Frontal cortex (tissue), 4 donors: ENCODE measurements around the gene ABHD13. TPM values are rescaled to one million over a fixed set of nuclear protein-coding genes. Genes with fewer than 3 reads are reported as not detected.

Source experiments
- DNase-seq, 2 donors: peaks; one replicate each; pipeline ENCODE4 v3.0.0; 2012; ENCODE audit warnings: low spot score in 2 of 2
- FAIRE-seq: peaks from 2 replicates; lab custom pipeline; 2012; peaks lifted over from hg19 to GRCh38; lab: Jason Lieb, UNC
- total RNA-seq: library from RNA; depleted of rRNA; stranded (reverse); fragments of >200 nt; gene quantifications from one replicate; pipeline ENCODE4 v1.2.3, GENCODE V29; 2014
- donor health status: control.
- donor health status: control.
- donor health status: control.

The ABHD13 gene
- total RNA-seq, 1 donor from 2014 or later, result 17.1 TPM

- no peak for DNase-seq
- no peak for FAIRE-seq
These were observed 57.9 kb downstream of the ABHD13 start for GRCh38 chr13:108276060-108276459.

DNA sequence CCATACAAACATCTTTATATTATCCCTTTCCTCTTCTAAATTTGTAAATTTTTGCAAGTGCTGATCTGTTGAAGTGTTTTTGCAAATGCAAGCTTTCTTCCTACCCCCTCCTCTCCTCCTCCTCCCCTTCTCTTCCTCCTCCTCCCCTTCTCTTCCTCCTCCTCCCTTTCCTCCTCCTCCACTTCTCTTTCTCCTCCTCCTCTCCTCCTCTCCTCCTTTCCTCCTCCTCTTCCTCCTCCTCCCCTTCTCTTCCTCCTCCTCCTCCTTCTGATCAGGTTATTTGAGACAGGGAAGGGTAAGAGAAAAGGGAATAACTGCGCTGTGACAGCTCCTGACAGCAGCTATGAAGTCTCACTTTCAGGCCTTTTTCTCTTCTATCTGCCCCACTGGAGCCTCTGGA is 60.3 kb downstream of the ABHD13 start:
- FAIRE-seq (no peak), DNase-seq (no peak)

DNA sequence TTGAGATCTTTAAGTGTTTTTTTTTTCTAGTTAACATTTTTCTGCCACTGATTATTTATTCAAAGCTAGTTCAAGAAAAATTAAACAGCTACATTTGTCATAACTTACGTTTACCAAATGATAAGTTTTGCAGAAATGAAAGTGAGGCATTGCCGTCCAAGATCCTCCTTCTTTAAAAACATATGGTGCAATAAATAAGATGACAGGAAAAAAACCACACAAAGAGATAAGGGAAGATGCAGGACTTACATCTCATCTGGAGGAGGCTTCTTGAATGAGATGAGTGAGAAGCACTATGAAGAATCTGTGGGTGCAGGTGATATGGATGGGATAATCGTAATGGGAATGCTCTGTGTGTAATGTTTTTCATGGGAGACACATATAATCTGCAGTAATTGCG is 63.7 kb downstream of the ABHD13 start:
- FAIRE-seq (no peak), DNase-seq (no peak)

- FAIRE-seq (no peak), DNase-seq (no peak)
These were observed 64.9 kb downstream of the ABHD13 start for GRCh38 chr13:108283110-108283509.

Other genes starting within 250 kb of the ABHD13 start
- gene LIG4, start 2.9 kb upstream of the ABHD13 start, total RNA-seq, result 15.1 TPM
- gene TNFSF13B, start 51.3 kb downstream of the ABHD13 start, total RNA-seq, result 1.6 TPM